NB4 (cell line): ENCODE results near the gene PNMA8C.

Experiments used
- CTCF ChIP-seq: IDR thresholded peaks from one replicate; pipeline ENCODE4 v1.5.1; 2012; ENCODE audit warnings: low read depth, low read length
- POLR2A ChIP-seq: IDR thresholded peaks from 2 replicates; pipeline ENCODE4 v1.6.1; 2011; ENCODE audit warnings: mild to moderate bottlenecking; ENCODE audit not compliant: insufficient read length; ENCODE audit errors: extremely low read depth

GRCh38 chr19:46461537-46461936 is 32.8 kb upstream of the PNMA8C start:
- TF ChIP-seq POLR2A, result no peak
- no peak for TF ChIP-seq CTCF
